ENCODE results near the gene ARL15. TPM values are rescaled to one million over a fixed set of nuclear protein-coding genes. Genes with fewer than 3 reads are reported as not detected.

ARL15 gene
- polyA plus RNA-seq, 1 donor from 2014 or later = 10.9 TPM

GRCh38 chr5:53922508-53923498 lies 387.6 kb downstream of the ARL15 start:
- no peaks in the 10 kb centered on the region for H3K27me3 Mint-ChIP-seq
- no peak overlapping the region for H3K27ac Mint-ChIP-seq
- H3K36me3 Mint-ChIP-seq = no peaks in the 10 kb centered on the region
- no peaks in the 10 kb centered on the region for H3K9me3 Mint-ChIP-seq
- H3K4me3 Mint-ChIP-seq = no peak overlapping the region
- H3K4me1 Mint-ChIP-seq = no peaks in the 10 kb centered on the region

GRCh38 chr5:53917826-53918225 lies 392.5 kb downstream of the ARL15 start:
- Mint-ChIP-seq H3K27ac (no peak overlapping the region), H3K36me3 (peaks cover 3% of the 10 kb centered on the region), H3K4me1 (peaks cover 0 to 5% (median 3%) of the 10 kb centered on the region in 3 donors), H3K4me3 (no peak overlapping the region), H3K9me3 (no peaks in the 10 kb centered on the region), H3K27me3 (no peaks in the 10 kb centered on the region)

GRCh38 chr5:53917095-53917494 lies 393.3 kb downstream of the ARL15 start:
- H3K4me1 Mint-ChIP-seq = peaks cover 0 to 5% (median 3%) of the 10 kb centered on the region in 3 donors
- H3K27me3 Mint-ChIP-seq = no peaks in the 10 kb centered on the region
- H3K27ac Mint-ChIP-seq = no peak overlapping the region
- H3K4me3 Mint-ChIP-seq = no peak overlapping the region
- H3K36me3 Mint-ChIP-seq = peaks cover 6% of the 10 kb centered on the region
- H3K9me3 Mint-ChIP-seq = no peaks in the 10 kb centered on the region

- Mint-ChIP-seq H3K27me3 (no peaks in the 10 kb centered on the region), H3K4me1 (peaks cover 0 to 5% (median 3%) of the 10 kb centered on the region in 3 donors), H3K4me3 (no peak overlapping the region), H3K9me3 (peaks cover 0 to 2% (median 0%) of the 10 kb centered on the region in 3 donors), H3K27ac (no peak overlapping the region), H3K36me3 (peaks cover 6% of the 10 kb centered on the region)
Measured at GRCh38 chr5:53915120-53915519, 395.3 kb downstream of the ARL15 start.

GRCh38 chr5:53913941-53914340 lies 396.4 kb downstream of the ARL15 start:
- peaks cover 0 to 2% (median 0%) of the 10 kb centered on the region in 3 donors for H3K9me3 Mint-ChIP-seq
- H3K27me3 Mint-ChIP-seq = no peaks in the 10 kb centered on the region
- peaks cover 0 to 5% (median 3%) of the 10 kb centered on the region in 3 donors for H3K4me1 Mint-ChIP-seq
- peaks cover 6% of the 10 kb centered on the region for H3K36me3 Mint-ChIP-seq
- H3K4me3 Mint-ChIP-seq = no peak overlapping the region
- no peak overlapping the region for H3K27ac Mint-ChIP-seq

- no peak overlapping the region for H3K4me3 Mint-ChIP-seq
- no peaks in the 10 kb centered on the region for H3K27me3 Mint-ChIP-seq
- no peak overlapping the region for H3K27ac Mint-ChIP-seq
- no peaks in the 10 kb centered on the region for H3K4me1 Mint-ChIP-seq
- peaks cover 8% of the 10 kb centered on the region for H3K36me3 Mint-ChIP-seq
- peaks cover 0 to 2% (median 0%) of the 10 kb centered on the region in 3 donors for H3K9me3 Mint-ChIP-seq
Measured at GRCh38 chr5:53908757-53909156, 401.6 kb downstream of the ARL15 start.

- peaks cover 5% of the 10 kb centered on the region for H3K36me3 Mint-ChIP-seq
- no peak overlapping the region for H3K4me3 Mint-ChIP-seq
- no peaks in the 10 kb centered on the region for H3K4me1 Mint-ChIP-seq
- no peak overlapping the region for H3K27ac Mint-ChIP-seq
- no peaks in the 10 kb centered on the region for H3K27me3 Mint-ChIP-seq
- H3K9me3 Mint-ChIP-seq = peaks cover 0 to 2% (median 0%) of the 10 kb centered on the region in 3 donors
Measured at GRCh38 chr5:53907827-53908226, 402.5 kb downstream of the ARL15 start.

- H3K4me3 Mint-ChIP-seq = no peak overlapping the region
- no peaks in the 10 kb centered on the region for H3K4me1 Mint-ChIP-seq
- H3K27ac Mint-ChIP-seq = no peak overlapping the region
- H3K27me3 Mint-ChIP-seq = no peaks in the 10 kb centered on the region
- H3K9me3 Mint-ChIP-seq = peaks cover 0 to 2% (median 0%) of the 10 kb centered on the region in 3 donors
- H3K36me3 Mint-ChIP-seq = peaks cover 2% of the 10 kb centered on the region
Measured at GRCh38 chr5:53906736-53907135, 403.6 kb downstream of the ARL15 start.

- H3K4me1 Mint-ChIP-seq = no peaks in the 10 kb centered on the region
- H3K27me3 Mint-ChIP-seq = no peaks in the 10 kb centered on the region
- peaks cover 10% of the 10 kb centered on the region for H3K36me3 Mint-ChIP-seq
- no peak overlapping the region for H3K27ac Mint-ChIP-seq
- H3K9me3 Mint-ChIP-seq = peaks cover 0 to 1% (median 0%) of the 10 kb centered on the region in 3 donors
- H3K4me3 Mint-ChIP-seq = no peak overlapping the region
Measured at GRCh38 chr5:53902296-53902907, 408.0 kb downstream of the ARL15 start.

GRCh38 chr5:53900677-53901076 lies 409.7 kb downstream of the ARL15 start:
- no peak overlapping the region for H3K4me3 Mint-ChIP-seq
- peaks cover 8% of the 10 kb centered on the region for H3K36me3 Mint-ChIP-seq

GRCh38 chr5:53895091-53895683 lies 415.2 kb downstream of the ARL15 start:
- no peak overlapping the region for H3K27ac Mint-ChIP-seq
- H3K4me3 Mint-ChIP-seq = no peak overlapping the region
- peaks cover 8% of the 10 kb centered on the region for H3K36me3 Mint-ChIP-seq
- H3K9me3 Mint-ChIP-seq = peaks cover 0 to 1% (median 0%) of the 10 kb centered on the region in 3 donors
- no peaks in the 10 kb centered on the region for H3K27me3 Mint-ChIP-seq
- no peaks in the 10 kb centered on the region for H3K4me1 Mint-ChIP-seq

More at GRCh38 chr5:53900677-53901076, 409.7 kb downstream of the ARL15 start:
- Mint-ChIP-seq H3K27me3 (no peaks in the 10 kb centered on the region), H3K27ac (no peak overlapping the region), H3K9me3 (peaks cover 0 to 1% (median 0%) of the 10 kb centered on the region in 3 donors), H3K4me1 (no peaks in the 10 kb centered on the region)

- Mint-ChIP-seq H3K4me3 (no peak overlapping the region), H3K27me3 (no peaks in the 10 kb centered on the region), H3K27ac (no peak overlapping the region), H3K36me3 (peaks cover 5% of the 10 kb centered on the region), H3K9me3 (peaks cover 0 to 1% (median 0%) of the 10 kb centered on the region in 3 donors), H3K4me1 (no peaks in the 10 kb centered on the region)
Measured at GRCh38 chr5:53893626-53894025, 416.7 kb downstream of the ARL15 start.

GRCh38 chr5:53892224-53892623 lies 418.1 kb downstream of the ARL15 start:
- Mint-ChIP-seq H3K4me1 (no peaks in the 10 kb centered on the region), H3K27me3 (no peaks in the 10 kb centered on the region), H3K27ac (no peak overlapping the region), H3K36me3 (peaks cover 2% of the 10 kb centered on the region), H3K9me3 (no peaks in the 10 kb centered on the region), H3K4me3 (no peak overlapping the region)

- no peak overlapping the region for H3K27ac Mint-ChIP-seq
- H3K4me1 Mint-ChIP-seq = no peaks in the 10 kb centered on the region
- H3K27me3 Mint-ChIP-seq = no peaks in the 10 kb centered on the region
- no peaks in the 10 kb centered on the region for H3K9me3 Mint-ChIP-seq
- peaks cover 5% of the 10 kb centered on the region for H3K36me3 Mint-ChIP-seq
- H3K4me3 Mint-ChIP-seq = no peak overlapping the region
Measured at GRCh38 chr5:53891159-53891558, 419.2 kb downstream of the ARL15 start.

- H3K9me3 Mint-ChIP-seq = no peaks in the 10 kb centered on the region
- H3K36me3 Mint-ChIP-seq = peaks cover 5% of the 10 kb centered on the region
- no peak overlapping the region for H3K27ac Mint-ChIP-seq
- no peak overlapping the region for H3K4me3 Mint-ChIP-seq
- no peaks in the 10 kb centered on the region for H3K27me3 Mint-ChIP-seq
- H3K4me1 Mint-ChIP-seq = no peaks in the 10 kb centered on the region
Measured at GRCh38 chr5:53890490-53890889, 419.9 kb downstream of the ARL15 start.
